Bronchus fibroblast of lung (primary cell): ENCODE measurements around the gene BBOX1. TPM values are rescaled to one million over a fixed set of nuclear protein-coding genes. Genes with fewer than 3 reads are reported as not detected.

Experiments
- total RNA-seq: library from RNA; depleted of rRNA; stranded (reverse); fragments of >200 nt; gene quantifications from 2 replicates; pipeline ENCODE4 v1.2.3, GENCODE V29; 2015

BBOX1 gene, protein sequence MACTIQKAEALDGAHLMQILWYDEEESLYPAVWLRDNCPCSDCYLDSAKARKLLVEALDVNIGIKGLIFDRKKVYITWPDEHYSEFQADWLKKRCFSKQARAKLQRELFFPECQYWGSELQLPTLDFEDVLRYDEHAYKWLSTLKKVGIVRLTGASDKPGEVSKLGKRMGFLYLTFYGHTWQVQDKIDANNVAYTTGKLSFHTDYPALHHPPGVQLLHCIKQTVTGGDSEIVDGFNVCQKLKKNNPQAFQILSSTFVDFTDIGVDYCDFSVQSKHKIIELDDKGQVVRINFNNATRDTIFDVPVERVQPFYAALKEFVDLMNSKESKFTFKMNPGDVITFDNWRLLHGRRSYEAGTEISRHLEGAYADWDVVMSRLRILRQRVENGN
- not detected in 2 replicates for total RNA-seq

DNA sequence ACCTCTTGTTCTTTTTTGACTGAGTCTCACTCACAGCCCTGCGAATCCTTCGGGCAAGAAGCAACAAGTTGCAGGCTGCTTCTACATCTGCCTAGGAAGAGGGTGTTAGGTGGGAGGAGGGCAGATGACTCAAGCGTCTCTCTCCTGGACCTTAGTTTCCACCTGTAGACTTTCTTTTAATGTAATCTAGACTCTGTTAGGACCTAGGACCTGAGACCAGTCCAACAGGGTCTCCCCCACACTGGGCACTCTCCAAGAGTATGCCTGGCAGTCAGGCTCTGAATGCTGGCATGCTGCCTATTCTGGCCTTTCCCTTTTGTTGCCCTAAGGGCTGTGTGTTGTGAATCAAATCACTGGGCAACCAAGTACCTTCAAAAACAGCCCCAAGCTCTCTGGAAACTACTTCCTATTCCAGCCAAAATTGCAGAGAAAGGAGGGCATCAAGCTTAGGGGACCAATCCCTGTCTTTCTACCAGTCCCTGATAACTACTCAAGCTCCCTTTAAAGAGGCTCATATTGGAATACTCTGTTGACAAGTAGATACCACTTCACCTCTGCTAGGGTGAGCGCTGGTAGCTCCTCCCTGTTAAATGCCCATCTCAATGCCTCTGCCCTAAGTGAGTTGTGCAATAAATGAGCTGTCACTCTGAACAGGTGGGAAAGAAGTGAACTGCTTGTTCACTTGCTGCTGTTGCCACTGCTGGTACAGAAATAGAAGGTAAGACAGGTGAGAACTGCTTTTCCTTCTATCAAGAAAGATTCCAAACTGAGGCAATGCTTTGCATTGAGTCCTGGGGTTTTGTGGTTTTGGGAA lies at the start of gene BBOX1:
Gene BBOX1 (plus strand): TSS at position 514 of the 814 bp plus-strand sequence. CDS start 14,616 bp downstream, outside the sequence.

DNA sequence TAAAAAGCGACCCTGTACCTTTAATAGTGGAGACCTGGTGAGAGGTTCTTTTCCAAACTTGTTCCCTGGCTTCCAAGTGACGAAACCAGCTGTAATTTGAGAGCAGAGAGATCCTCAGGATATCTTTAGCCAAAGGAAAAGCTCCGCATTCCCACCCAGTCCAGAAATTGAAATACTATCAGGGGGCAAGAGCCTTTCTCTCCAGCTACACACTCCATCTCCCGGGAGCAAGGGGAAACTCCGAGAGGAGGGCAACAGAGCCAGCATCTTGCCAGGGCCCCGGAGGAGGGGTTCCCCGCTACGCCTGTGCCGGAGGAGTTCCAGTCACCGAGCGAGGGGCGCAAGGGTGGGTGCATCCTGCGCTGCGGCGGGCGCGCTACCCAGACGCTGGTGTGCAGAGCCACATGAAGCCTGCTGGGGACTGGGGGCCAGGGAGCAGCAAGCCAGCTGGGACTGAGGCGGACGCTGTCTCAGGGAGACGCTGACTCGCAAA lies 46.6 kb upstream of the BBOX1 start, which contains the start of gene FIBIN:
Gene FIBIN (plus strand): TSS at position 148 of the 493 bp plus-strand sequence. CDS start 415 bp downstream, outside the sequence.

Other genes starting within 250 kb of the BBOX1 start
- 8.8 and 12.1 TPM in 2 replicates for gene FIBIN, start 46.7 kb upstream of the BBOX1 start, total RNA-seq